IMR-90 (cell line): ENCODE data around the gene C19orf85.

Source experiments
- CHD1 ChIP-seq: IDR thresholded peaks from 2 replicates; pipeline ENCODE4 v1.6.1; 2012; ENCODE audit warnings: low read depth, low read length, improper control_type of control experiment
- MAFK ChIP-seq: IDR thresholded peaks from 2 replicates; pipeline ENCODE4 v1.6.1; 2012; ENCODE audit warnings: low read depth, low read length, improper control_type of control experiment
- MAZ ChIP-seq: IDR thresholded peaks from 2 replicates; pipeline ENCODE4 v1.6.1; 2012; ENCODE audit warnings: low read depth, mild to moderate bottlenecking, low read length, improper control_type of control experiment, moderate library complexity, borderline replicate concordance
- MXI1 ChIP-seq: IDR thresholded peaks from 2 replicates; pipeline ENCODE4 v1.6.1; 2012; ENCODE audit warnings: low read depth, mild to moderate bottlenecking, low read length, moderate library complexity, borderline replicate concordance
- POLR2A ChIP-seq: IDR thresholded peaks from 2 replicates; pipeline ENCODE4 v1.6.1; 2012; ENCODE audit warnings: mild to moderate bottlenecking, low read depth, low read length
- TF ChIP-seq, protein P1 (sequence below): conservative IDR thresholded peaks from 2 replicates; pipeline ENCODE4 v1.5.1; 2012; ENCODE audit warnings: mild to moderate bottlenecking, low read depth, low read length, improper control_type of control experiment

DNA sequence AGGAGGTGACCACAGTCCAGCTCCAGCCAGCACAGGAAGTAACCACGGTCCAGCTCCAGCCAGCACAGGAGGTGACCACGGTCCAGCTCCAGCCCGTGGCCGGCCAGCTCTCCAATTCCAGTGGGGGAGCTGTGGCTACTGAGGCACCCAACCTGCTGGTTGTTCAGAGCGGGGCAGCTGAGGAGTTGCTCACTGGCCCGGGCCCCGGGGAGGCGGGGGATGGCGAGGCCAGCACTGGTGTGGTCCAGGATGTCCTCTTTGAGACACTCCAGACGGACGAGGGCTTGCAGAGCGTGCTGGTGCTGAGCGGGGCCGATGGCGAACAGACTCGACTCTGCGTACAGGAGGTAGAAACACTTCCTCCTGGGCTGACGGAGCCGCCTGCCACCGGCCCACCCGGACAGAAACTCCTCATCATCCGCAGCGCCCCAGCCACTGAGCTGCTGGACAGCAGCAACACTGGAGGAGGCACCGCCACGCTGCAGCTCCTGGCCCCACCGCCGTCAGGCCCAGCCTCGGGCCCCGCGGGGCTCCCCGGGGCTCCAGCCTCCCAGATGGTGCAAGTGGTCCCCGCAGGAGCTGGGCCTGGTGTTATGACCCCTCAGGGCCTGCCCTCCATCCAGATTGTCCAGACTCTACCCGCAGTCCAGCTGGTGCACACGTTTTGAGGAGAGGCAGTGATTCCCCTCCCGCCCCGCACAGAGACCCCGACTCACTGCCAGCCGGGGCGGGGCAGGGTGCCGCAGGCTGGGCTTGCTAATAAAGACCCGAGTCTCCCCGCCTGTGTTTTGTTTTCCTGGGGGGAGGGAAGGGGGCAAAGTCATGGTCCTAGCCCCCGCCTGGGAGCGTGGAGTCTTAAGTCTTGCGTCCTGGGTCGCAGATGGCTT lies 19.4 kb upstream of the C19orf85 start:
- TF ChIP-seq MAFK: no peak
- TF ChIP-seq MXI1: no peak
- TF ChIP-seq, protein P1, sequence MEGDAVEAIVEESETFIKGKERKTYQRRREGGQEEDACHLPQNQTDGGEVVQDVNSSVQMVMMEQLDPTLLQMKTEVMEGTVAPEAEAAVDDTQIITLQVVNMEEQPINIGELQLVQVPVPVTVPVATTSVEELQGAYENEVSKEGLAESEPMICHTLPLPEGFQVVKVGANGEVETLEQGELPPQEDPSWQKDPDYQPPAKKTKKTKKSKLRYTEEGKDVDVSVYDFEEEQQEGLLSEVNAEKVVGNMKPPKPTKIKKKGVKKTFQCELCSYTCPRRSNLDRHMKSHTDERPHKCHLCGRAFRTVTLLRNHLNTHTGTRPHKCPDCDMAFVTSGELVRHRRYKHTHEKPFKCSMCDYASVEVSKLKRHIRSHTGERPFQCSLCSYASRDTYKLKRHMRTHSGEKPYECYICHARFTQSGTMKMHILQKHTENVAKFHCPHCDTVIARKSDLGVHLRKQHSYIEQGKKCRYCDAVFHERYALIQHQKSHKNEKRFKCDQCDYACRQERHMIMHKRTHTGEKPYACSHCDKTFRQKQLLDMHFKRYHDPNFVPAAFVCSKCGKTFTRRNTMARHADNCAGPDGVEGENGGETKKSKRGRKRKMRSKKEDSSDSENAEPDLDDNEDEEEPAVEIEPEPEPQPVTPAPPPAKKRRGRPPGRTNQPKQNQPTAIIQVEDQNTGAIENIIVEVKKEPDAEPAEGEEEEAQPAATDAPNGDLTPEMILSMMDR: no peak
- TF ChIP-seq POLR2A: no peak
- TF ChIP-seq CHD1: no peak
- TF ChIP-seq MAZ: no peak
